Measurements from ENCODE around the gene FLNB. TPM values are rescaled to one million over a fixed set of nuclear protein-coding genes. Genes with fewer than 3 reads are reported as not detected.
"Not testable (repeated sequence)": the region's sequence is repeated elsewhere in the genome, so short reads cannot be mapped to it uniquely, and the experiment has no call there.

Gene FLNB
- total and polyA plus RNA-seq, 10 of the 15 experiments (the other 5 are each of a cell fraction or from before 2014, with no cell fraction given) = 13.6 to 51.8 (median 26.4) TPM

DNA sequence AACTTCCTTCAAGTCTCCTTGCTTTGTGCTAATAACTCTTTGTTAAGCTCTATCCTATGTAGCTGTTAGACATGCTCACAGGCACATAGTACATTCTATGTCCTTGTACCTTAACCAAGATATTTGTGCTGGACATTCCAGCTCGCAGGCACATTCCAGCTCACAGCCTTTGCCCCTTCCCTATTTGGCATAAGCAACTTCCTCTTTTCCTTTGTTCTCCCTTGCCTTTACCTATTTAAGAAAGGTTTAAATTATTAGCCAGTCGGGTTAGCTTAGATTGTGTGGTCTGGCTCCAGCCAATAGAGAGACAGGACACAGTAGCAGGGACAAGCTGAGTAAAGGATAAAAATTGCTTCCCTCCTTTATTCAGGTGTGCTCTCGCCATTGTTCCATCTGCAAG is 193.2 kb downstream of the FLNB start:
- H3K9me3 ChIP-seq (replicated peaks; ENCODE audit: control insufficient read depth, insufficient read depth, low read length); H3K4me2 ChIP-seq (ENCODE audit: control insufficient read depth, insufficient read depth); BruUV-seq (replicated peaks); H3K4me3 ChIP-seq; H3K9ac ChIP-seq (ENCODE audit: control insufficient read depth, insufficient read depth, low read length); H3K36me3 ChIP-seq (ENCODE audit: control insufficient read depth in 2 of 2, insufficient read depth in 2 of 2, low read length in 1 of 2); DNase-seq (ENCODE audit: low read depth, low spot score); FAIRE-seq; H2AFZ ChIP-seq (ENCODE audit: control insufficient read depth, low read depth, low read length); H4K20me1 ChIP-seq (ENCODE audit: control insufficient read depth, insufficient read depth); ATAC-seq; H3K79me2 ChIP-seq (ENCODE audit: control insufficient read depth, insufficient read depth, low read length); H3K27me3 ChIP-seq (replicated peaks in 1 of 2; ENCODE audit: control insufficient read depth in 2 of 2, insufficient read depth in 2 of 2, low read length in 1 of 2): not testable (repeated sequence)
- TF ChIP-seq, protein P1, sequence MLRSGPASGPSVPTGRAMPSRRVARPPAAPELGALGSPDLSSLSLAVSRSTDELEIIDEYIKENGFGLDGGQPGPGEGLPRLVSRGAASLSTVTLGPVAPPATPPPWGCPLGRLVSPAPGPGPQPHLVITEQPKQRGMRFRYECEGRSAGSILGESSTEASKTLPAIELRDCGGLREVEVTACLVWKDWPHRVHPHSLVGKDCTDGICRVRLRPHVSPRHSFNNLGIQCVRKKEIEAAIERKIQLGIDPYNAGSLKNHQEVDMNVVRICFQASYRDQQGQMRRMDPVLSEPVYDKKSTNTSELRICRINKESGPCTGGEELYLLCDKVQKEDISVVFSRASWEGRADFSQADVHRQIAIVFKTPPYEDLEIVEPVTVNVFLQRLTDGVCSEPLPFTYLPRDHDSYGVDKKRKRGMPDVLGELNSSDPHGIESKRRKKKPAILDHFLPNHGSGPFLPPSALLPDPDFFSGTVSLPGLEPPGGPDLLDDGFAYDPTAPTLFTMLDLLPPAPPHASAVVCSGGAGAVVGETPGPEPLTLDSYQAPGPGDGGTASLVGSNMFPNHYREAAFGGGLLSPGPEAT (IDR thresholded peaks at IDR 0.05; ENCODE audit: low read depth) = peak; percentile 19; the same call in 1 of the 2 replicates
- peaks cover 50% of the 10 kb centered on the region for H3K4me1 ChIP-seq (ENCODE audit: control insufficient read depth, insufficient read depth, low read length)
- ChIA-PET POLR2A (interaction anchor here (0.6 to 17.1 kb wide), 11 partner anchors 11 to 423 kb away, joined by 3 to 491 read pairs (median 4); partner anchors contain the start of genes DNASE1L3 and HTD2), RAD21 (ENCODE audit: unreplicated experiment) (interaction anchor here (0.6 to 8.1 kb wide), 8 partner anchors 13 to 152 kb away, joined by 3 to 285 read pairs (median 7); partner anchors contain the start of genes DNASE1L3, HTD2 and RPP14), CTCF (interaction anchor here (0.7 to 25.2 kb wide), 4 partner anchors 13 to 105 kb away, joined by 3 to 655 read pairs (median 6); partner anchors contain the start of genes DNASE1L3, HTD2 and RPP14), SMC1A (ENCODE audit: uncharacterized antibody, unreplicated experiment) (interaction anchor here (1.0 to 12.6 kb wide), 6 partner anchors 12 to 98 kb away, joined by 4 to 510 read pairs (median 12); partner anchors contain the start of gene DNASE1L3)
- in situ Hi-C loops (cut with MboI) (loop anchor here (25.0 kb wide), 1 partner anchor 1186 kb away; no protein-coding TSS in a partner anchor), intact Hi-C loops (cut with micrococcal nuclease; ENCODE audit: unreplicated experiment) (loop anchor here (2.0 kb wide), 1 partner anchor 13 kb away; no protein-coding TSS in a partner anchor)
- 78% methylated on average over 3 of the region's 3 CpGs for WGBS (ENCODE audit: insufficient coverage, insufficient replicate concordance, low lambda C conversion rate, missing lambda C conversion rate)
- peak overlapping the region; percentile 11 for H3K27ac ChIP-seq (ENCODE audit: control insufficient read depth, insufficient read depth)

DNA sequence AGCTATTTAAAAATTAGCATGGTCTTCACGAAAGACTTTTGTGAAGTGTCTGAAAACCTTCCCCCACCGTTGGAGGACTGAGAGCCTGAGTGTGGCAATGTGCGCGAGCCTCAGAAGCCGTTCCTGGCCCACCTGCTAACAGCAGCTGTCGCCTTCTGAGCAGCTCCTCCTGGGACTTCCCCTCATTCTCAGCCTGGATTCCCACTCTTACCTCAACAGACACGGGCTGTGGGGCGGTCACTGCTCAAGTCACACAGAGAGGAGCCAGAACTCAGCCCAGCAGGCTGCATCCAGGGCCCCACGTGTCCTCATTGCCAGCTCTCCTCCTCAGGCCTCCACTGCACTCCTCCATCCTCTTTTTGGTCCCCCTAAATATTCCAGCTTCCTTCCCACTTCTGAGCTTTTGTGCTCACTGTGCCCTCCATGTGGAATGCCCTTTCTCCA is 194.7 kb downstream of the FLNB start:
- FAIRE-seq = no peak
- intact Hi-C loops (cut with micrococcal nuclease; ENCODE audit: unreplicated experiment) = no loop called here
- CTCF ChIA-PET = interaction anchor here (0.8 to 25.2 kb wide), 9 partner anchors 11 to 103 kb away, joined by 3 to 655 read pairs (median 5); partner anchors contain the start of genes DNASE1L3, HTD2 and RPP14
- TF ChIP-seq, protein P2, sequence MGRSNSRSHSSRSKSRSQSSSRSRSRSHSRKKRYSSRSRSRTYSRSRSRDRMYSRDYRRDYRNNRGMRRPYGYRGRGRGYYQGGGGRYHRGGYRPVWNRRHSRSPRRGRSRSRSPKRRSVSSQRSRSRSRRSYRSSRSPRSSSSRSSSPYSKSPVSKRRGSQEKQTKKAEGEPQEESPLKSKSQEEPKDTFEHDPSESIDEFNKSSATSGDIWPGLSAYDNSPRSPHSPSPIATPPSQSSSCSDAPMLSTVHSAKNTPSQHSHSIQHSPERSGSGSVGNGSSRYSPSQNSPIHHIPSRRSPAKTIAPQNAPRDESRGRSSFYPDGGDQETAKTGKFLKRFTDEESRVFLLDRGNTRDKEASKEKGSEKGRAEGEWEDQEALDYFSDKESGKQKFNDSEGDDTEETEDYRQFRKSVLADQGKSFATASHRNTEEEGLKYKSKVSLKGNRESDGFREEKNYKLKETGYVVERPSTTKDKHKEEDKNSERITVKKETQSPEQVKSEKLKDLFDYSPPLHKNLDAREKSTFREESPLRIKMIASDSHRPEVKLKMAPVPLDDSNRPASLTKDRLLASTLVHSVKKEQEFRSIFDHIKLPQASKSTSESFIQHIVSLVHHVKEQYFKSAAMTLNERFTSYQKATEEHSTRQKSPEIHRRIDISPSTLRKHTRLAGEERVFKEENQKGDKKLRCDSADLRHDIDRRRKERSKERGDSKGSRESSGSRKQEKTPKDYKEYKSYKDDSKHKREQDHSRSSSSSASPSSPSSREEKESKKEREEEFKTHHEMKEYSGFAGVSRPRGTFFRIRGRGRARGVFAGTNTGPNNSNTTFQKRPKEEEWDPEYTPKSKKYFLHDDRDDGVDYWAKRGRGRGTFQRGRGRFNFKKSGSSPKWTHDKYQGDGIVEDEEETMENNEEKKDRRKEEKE (IDR thresholded peaks at IDR 0.05) = no peak
- TF ChIP-seq, protein P3, sequence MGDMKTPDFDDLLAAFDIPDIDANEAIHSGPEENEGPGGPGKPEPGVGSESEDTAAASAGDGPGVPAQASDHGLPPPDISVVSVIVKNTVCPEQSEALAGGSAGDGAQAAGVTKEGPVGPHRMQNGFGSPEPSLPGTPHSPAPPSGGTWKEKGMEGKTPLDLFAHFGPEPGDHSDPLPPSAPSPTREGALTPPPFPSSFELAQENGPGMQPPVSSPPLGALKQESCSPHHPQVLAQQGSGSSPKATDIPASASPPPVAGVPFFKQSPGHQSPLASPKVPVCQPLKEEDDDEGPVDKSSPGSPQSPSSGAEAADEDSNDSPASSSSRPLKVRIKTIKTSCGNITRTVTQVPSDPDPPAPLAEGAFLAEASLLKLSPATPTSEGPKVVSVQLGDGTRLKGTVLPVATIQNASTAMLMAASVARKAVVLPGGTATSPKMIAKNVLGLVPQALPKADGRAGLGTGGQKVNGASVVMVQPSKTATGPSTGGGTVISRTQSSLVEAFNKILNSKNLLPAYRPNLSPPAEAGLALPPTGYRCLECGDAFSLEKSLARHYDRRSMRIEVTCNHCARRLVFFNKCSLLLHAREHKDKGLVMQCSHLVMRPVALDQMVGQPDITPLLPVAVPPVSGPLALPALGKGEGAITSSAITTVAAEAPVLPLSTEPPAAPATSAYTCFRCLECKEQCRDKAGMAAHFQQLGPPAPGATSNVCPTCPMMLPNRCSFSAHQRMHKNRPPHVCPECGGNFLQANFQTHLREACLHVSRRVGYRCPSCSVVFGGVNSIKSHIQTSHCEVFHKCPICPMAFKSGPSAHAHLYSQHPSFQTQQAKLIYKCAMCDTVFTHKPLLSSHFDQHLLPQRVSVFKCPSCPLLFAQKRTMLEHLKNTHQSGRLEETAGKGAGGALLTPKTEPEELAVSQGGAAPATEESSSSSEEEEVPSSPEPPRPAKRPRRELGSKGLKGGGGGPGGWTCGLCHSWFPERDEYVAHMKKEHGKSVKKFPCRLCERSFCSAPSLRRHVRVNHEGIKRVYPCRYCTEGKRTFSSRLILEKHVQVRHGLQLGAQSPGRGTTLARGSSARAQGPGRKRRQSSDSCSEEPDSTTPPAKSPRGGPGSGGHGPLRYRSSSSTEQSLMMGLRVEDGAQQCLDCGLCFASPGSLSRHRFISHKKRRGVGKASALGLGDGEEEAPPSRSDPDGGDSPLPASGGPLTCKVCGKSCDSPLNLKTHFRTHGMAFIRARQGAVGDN (IDR thresholded peaks at IDR 0.05) = peak; percentile 98

More for the DNA sequence above, 194.7 kb downstream of the FLNB start:
- H3K9me3 ChIP-seq (replicated peaks; ENCODE audit: control insufficient read depth, insufficient read depth, low read length) = peaks cover 4% of the 10 kb centered on the region; the same call in 2 of the 3 replicates
- in situ Hi-C loops (cut with MboI) = loop anchor here (25.0 kb wide), 1 partner anchor 1184 kb away; no protein-coding TSS in a partner anchor
- SMC1A ChIA-PET (ENCODE audit: uncharacterized antibody, unreplicated experiment) = interaction anchor here (0.6 to 12.6 kb wide), 7 partner anchors 11 to 131 kb away, joined by 3 to 510 read pairs (median 10); partner anchors contain the start of genes DNASE1L3, HTD2 and RPP14
- BruUV-seq (replicated peaks) = no TSS peak
- H2AFZ ChIP-seq (ENCODE audit: control insufficient read depth, low read depth, low read length) = peak overlapping the region; percentile 28; the same call in 1 of the 2 replicates
- H3K4me3 ChIP-seq = no peak overlapping the region
- POLR2A ChIA-PET = interaction anchor here (0.6 to 17.1 kb wide), 10 partner anchors 9 to 1006 kb away, joined by 3 to 491 read pairs (median 4); partner anchors contain the start of genes DNASE1L3, HTD2 and RPP14
- 0 out of 2 replicates have a peak overlapping the region, but pooled peaks have one; percentile 4 for H3K9ac ChIP-seq (ENCODE audit: control insufficient read depth, insufficient read depth, low read length)
- H3K79me2 ChIP-seq (ENCODE audit: control insufficient read depth, insufficient read depth, low read length) = no peaks in the 10 kb centered on the region; the same call in 1 of the 2 replicates
- 1% methylated on average over 9 of the region's 9 CpGs for WGBS (ENCODE audit: insufficient coverage, insufficient replicate concordance, low lambda C conversion rate, missing lambda C conversion rate)
- H3K36me3 ChIP-seq (ENCODE audit: control insufficient read depth in 2 of 2, insufficient read depth in 2 of 2, low read length in 1 of 2) = peaks cover 0 to 1% of the 10 kb centered on the region in 2 experiments; a peak in 1 of 4 replicates
- RAD21 ChIA-PET (ENCODE audit: unreplicated experiment) = interaction anchor here (0.7 to 8.1 kb wide), 11 partner anchors 11 to 196 kb away, joined by 3 to 285 read pairs (median 4); partner anchors contain the start of genes DNASE1L3, HTD2 and RPP14
- H3K4me2 ChIP-seq (ENCODE audit: control insufficient read depth, insufficient read depth) = peak overlapping the region; percentile 60
- H3K27me3 ChIP-seq (replicated peaks in 1 of 2; ENCODE audit: control insufficient read depth in 2 of 2, insufficient read depth in 2 of 2, low read length in 1 of 2) = no peaks in the 10 kb centered on the region
- H3K4me1 ChIP-seq (ENCODE audit: control insufficient read depth, insufficient read depth, low read length) = peaks cover 43% of the 10 kb centered on the region
- DNase-seq (ENCODE audit: low read depth, low spot score) (peak; percentile 72), ATAC-seq (peak; percentile 67)
- H4K20me1 ChIP-seq (ENCODE audit: control insufficient read depth, insufficient read depth) = no peaks in the 10 kb centered on the region
- peak overlapping the region; percentile 43 for H3K27ac ChIP-seq (ENCODE audit: control insufficient read depth, insufficient read depth)

Measured in GM12878 (cell line).